Measurements from ENCODE around the gene MAML2. TPM values are rescaled to one million over a fixed set of nuclear protein-coding genes. Genes with fewer than 3 reads are reported as not detected.

Gene MAML2
- total RNA-seq, 4 donors from 2014 or later: 4.7 to 21.7 (median 7.3) TPM

GRCh38 chr11:96265972-96266371 is 77.0 kb downstream of the MAML2 start:
- 87 to 88% methylated on average over 3 to 4 of the region's 9 CpGs for WGBS, 2 donors
- H3K4me3 ChIP-seq: no peak overlapping the region
- no peaks in the 10 kb centered on the region for H3K27me3 ChIP-seq
- H3K27ac ChIP-seq: no peak overlapping the region
- TF ChIP-seq POLR2A (IDR thresholded peaks at IDR 0.05): no peak
- TF ChIP-seq CTCF (IDR thresholded peaks at IDR 0.05): no peak
- intact Hi-C loops (cut with DNase I): no loop called here
- H3K36me3 ChIP-seq: peaks cover 0 to 9% (median 0%) of the 10 kb centered on the region in 3 donors
- no peaks in the 10 kb centered on the region for H3K9me3 ChIP-seq
- H3K4me1 ChIP-seq: peaks cover 11 to 48% (median 35%) of the 10 kb centered on the region in 3 donors
- no peak for DNase-seq

GRCh38 chr11:96265220-96265737 is 77.7 kb downstream of the MAML2 start:
- TF ChIP-seq CTCF (IDR thresholded peaks at IDR 0.05) (no peak), POLR2A (IDR thresholded peaks at IDR 0.05) (no peak)
- Histone ChIP-seq H3K4me1 (peaks cover 11 to 54% (median 35%) of the 10 kb centered on the region in 3 donors), H3K9me3 (no peaks in the 10 kb centered on the region), H3K27ac (peak overlapping the region in 1 of 4 donors; percentile 85), H3K4me3 (no peak overlapping the region), H3K27me3 (no peaks in the 10 kb centered on the region), H3K36me3 (peaks cover 0 to 2% (median 0%) of the 10 kb centered on the region in 3 donors)
- intact Hi-C loops (cut with DNase I): no loop called here
- DNase-seq: no peak
- WGBS, 2 donors: 78 to 82% methylated on average over 7 to 8 of the region's 8 CpGs

- intact Hi-C loops (cut with DNase I): no loop called here
- Histone ChIP-seq H3K9me3 (no peaks in the 10 kb centered on the region), H3K27me3 (no peaks in the 10 kb centered on the region), H3K36me3 (no peaks in the 10 kb centered on the region), H3K27ac (peak overlapping the region in 1 of 4 donors; percentile 85), H3K4me1 (peaks cover 11 to 63% (median 41%) of the 10 kb centered on the region in 3 donors), H3K4me3 (no peak overlapping the region)
- DNase-seq: no peak
- WGBS, 2 donors: 68 to 87% methylated on average over 4 of the region's 4 CpGs
- TF ChIP-seq POLR2A (IDR thresholded peaks at IDR 0.05) (no peak), CTCF (IDR thresholded peaks at IDR 0.05) (no peak)
Observed at GRCh38 chr11:96264364-96264763, 78.6 kb downstream of the MAML2 start.

GRCh38 chr11:96263238-96263763 is 79.7 kb downstream of the MAML2 start:
- TF ChIP-seq POLR2A (IDR thresholded peaks at IDR 0.05) (no peak), CTCF (IDR thresholded peaks at IDR 0.05) (no peak)
- no peaks in the 10 kb centered on the region for H3K27me3 ChIP-seq
- DNase-seq: no peak
- intact Hi-C loops (cut with DNase I): no loop called here
- H3K4me3 ChIP-seq: no peak overlapping the region
- H3K36me3 ChIP-seq: no peaks in the 10 kb centered on the region
- H3K9me3 ChIP-seq: no peaks in the 10 kb centered on the region
- peaks cover 11 to 72% (median 51%) of the 10 kb centered on the region in 3 donors for H3K4me1 ChIP-seq
- peak overlapping the region; percentile 40 to 85 (median 54) for H3K27ac ChIP-seq

GRCh38 chr11:96260532-96260931 is 82.5 kb downstream of the MAML2 start:
- no peaks in the 10 kb centered on the region for H3K27me3 ChIP-seq
- WGBS, 2 donors: 92 to 95% methylated on average over 2 of the region's 2 CpGs

More at GRCh38 chr11:96260532-96260931, 82.5 kb downstream of the MAML2 start:
- Histone ChIP-seq H3K9me3 (no peaks in the 10 kb centered on the region), H3K27ac (peak overlapping the region in 3 of 4 donors; percentile 38 to 73 (median 64)), H3K4me1 (peaks cover 12 to 80% (median 38%) of the 10 kb centered on the region in 3 donors), H3K4me3 (no peak overlapping the region), H3K36me3 (no peaks in the 10 kb centered on the region)
- intact Hi-C loops (cut with DNase I): no loop called here
- DNase-seq: no peak
- TF ChIP-seq POLR2A (IDR thresholded peaks at IDR 0.05): no peak
- no peak for TF ChIP-seq CTCF (IDR thresholded peaks at IDR 0.05)

Measured in esophagus squamous epithelium (tissue), 5 donors.